Measurements from ENCODE around the gene SPIN2A. TPM values are rescaled to one million over a fixed set of nuclear protein-coding genes. Genes with fewer than 3 reads are reported as not detected.
"Not testable (repeated sequence)": the region's sequence is repeated elsewhere in the genome, so short reads cannot be mapped to it uniquely, and the experiment has no call there.

The SPIN2A gene
- total and polyA plus RNA-seq, 2 of the 8 experiments (the other 6 are each of a cell fraction or from before 2014, with no cell fraction given), result 3.2 to 4.2 TPM

DNA sequence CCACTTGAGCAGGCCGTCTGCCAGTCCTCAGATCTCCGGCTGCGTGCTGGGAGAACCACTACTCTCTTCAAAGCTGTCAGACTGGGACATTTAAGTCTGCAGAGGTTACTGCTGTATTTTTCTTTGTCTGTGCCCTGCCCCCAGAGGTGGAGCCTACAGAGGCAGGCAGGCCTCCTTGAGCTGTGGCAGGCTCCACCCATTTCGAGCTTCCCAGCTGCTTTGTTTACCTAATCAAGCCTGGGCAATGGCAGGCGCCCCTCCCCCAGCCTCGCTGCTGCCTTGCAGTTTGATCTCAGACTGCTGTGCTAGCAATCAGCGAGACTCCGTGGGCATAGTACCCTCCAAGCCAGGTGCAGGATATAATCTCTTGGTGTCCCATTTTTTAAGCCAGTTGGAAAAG lies 15.0 kb upstream of the SPIN2A start:
- H3K27me3 ChIP-seq (replicated peaks in 1 of 4; ENCODE audit: control insufficient read depth in 3 of 4, extremely low read depth in 1 of 4, insufficient read depth in 3 of 4, low read length in 3 of 4); H2BK120ac ChIP-seq (replicated peaks; ENCODE audit: low read depth, low read length); H3K4me1 ChIP-seq (replicated peaks in 1 of 4; ENCODE audit: control insufficient read depth in 3 of 4, insufficient read depth in 4 of 4, low read length in 3 of 4); H2BK12ac ChIP-seq (ENCODE audit: low read depth, low read length); H4K5ac ChIP-seq (ENCODE audit: insufficient read length, low read depth, low read length); H2BK5ac ChIP-seq (ENCODE audit: low read depth, low read length); H3K14ac ChIP-seq (ENCODE audit: insufficient read length); H3K27ac ChIP-seq (ENCODE audit: low read depth, low read length); H3K79me1 ChIP-seq (ENCODE audit: low read depth, low read length); POLR2A ChIA-PET (ENCODE audit: partially characterized antibody); H2AFZ ChIP-seq (ENCODE audit: low read length); H3K4ac ChIP-seq (replicated peaks; ENCODE audit: insufficient read length, low read depth, low read length); H3K36me3 ChIP-seq (ENCODE audit: control insufficient read depth in 2 of 4, insufficient read depth in 4 of 4, low read length in 3 of 4); H2AK5ac ChIP-seq (ENCODE audit: low read depth, low read length); H3K4me2 ChIP-seq (ENCODE audit: insufficient read depth in 1 of 2, low read depth in 2 of 2, low read length in 2 of 2); DNase-seq (ENCODE audit: low read depth in 1 of 2, low spot score in 2 of 2); H4K8ac ChIP-seq (ENCODE audit: extremely low read depth, insufficient read depth, low read length); FAIRE-seq; H4K20me1 ChIP-seq (replicated peaks in 1 of 2; ENCODE audit: control insufficient read depth in 1 of 2, insufficient read depth in 2 of 2, low read length in 2 of 2); H4K91ac ChIP-seq (replicated peaks; ENCODE audit: insufficient read length, low read length); H3K56ac ChIP-seq (replicated peaks; ENCODE audit: insufficient read length, low read depth, low read length); H3K79me2 ChIP-seq (ENCODE audit: control insufficient read depth in 1 of 2, insufficient read depth in 2 of 2, low read length in 2 of 2); H3K9me3 ChIP-seq (ENCODE audit: insufficient read depth in 2 of 2, low read depth in 1 of 2, low read length in 1 of 2); CTCF ChIA-PET (ENCODE audit: partially characterized antibody); H3K18ac ChIP-seq (ENCODE audit: extremely low read depth, low read length); H3K9ac ChIP-seq (replicated peaks in 1 of 4; ENCODE audit: extremely low read depth in 1 of 4, low read depth in 3 of 4, low read length in 3 of 4); H2BK20ac ChIP-seq (ENCODE audit: low read length); H3K23ac ChIP-seq (ENCODE audit: insufficient read length); H3K23me2 ChIP-seq (ENCODE audit: low read depth, low read length); H3K4me3 ChIP-seq (ENCODE audit: extremely low read depth in 1 of 4, insufficient read depth in 2 of 4, low read depth in 3 of 4, low read length in 4 of 4); H2BK15ac ChIP-seq (ENCODE audit: low read length): not testable (repeated sequence)
- WGBS, 2 experiments (ENCODE audit: extremely low coverage in 1 of 2, insufficient coverage in 1 of 2, insufficient read length in 1 of 2, insufficient replicate concordance in 2 of 2, low coverage in 1 of 2, low lambda C conversion rate in 2 of 2, missing lambda C conversion rate in 1 of 2), result 75% methylated on average over 4 of the region's 8 CpGs; no CpG with 5 or more reads in 1 of the 2 experiments

All from H1 (cell line).